Stimulated activated CD4-positive, alpha-beta T cell treated with anti-CD3 and anti-CD28 coated beads, Interleukin-1b, Interleukin-23, amount 100 ng/mL, for 4 hours (primary cell): ENCODE data around the gene GALK1.
"Not testable (repeated sequence)": the region's sequence is repeated elsewhere in the genome, so short reads cannot be mapped to it uniquely, and the experiment has no call there.

Experiments used
- DNase-seq, 2 donors: peaks; one replicate each; pipeline ENCODE4 v3.0.0-alpha.2; 2020; ENCODE audit warnings: low read depth in 2 of 2

GALK1 gene

DNA sequence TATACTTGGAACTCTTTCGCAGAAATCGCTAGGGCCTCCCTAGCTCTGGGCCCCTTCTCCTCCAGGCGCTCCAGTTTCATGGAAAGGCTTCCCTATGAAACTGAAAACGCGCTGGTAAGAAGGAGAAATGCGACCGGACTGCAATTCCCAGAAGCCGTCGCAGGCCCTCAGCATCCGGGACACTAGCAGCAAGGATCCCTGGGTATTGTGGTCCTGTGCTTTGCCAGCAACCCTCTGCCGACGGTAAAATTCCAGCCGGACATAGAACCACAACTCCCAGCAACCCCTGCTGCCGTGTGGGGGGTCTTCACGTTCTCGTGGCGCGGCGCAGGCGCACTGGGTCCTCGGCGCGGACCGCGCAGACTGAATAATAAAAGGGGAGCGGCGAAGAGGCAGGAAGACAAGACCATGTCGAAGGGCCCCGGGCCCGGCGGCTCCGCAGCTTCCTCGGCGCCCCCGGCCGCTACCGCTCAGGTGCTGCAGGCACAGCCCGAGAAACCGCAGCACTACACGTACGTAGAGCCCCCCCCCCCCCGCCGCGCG lies 19.6 kb upstream of the GALK1 start, which contains the start of gene UNK:
UNK (plus strand) TSS at position 334 of the 543 bp plus-strand sequence; CDS start at position 409, 75 bp downstream.
- DNase-seq: peak; percentile 82 to 93

DNA sequence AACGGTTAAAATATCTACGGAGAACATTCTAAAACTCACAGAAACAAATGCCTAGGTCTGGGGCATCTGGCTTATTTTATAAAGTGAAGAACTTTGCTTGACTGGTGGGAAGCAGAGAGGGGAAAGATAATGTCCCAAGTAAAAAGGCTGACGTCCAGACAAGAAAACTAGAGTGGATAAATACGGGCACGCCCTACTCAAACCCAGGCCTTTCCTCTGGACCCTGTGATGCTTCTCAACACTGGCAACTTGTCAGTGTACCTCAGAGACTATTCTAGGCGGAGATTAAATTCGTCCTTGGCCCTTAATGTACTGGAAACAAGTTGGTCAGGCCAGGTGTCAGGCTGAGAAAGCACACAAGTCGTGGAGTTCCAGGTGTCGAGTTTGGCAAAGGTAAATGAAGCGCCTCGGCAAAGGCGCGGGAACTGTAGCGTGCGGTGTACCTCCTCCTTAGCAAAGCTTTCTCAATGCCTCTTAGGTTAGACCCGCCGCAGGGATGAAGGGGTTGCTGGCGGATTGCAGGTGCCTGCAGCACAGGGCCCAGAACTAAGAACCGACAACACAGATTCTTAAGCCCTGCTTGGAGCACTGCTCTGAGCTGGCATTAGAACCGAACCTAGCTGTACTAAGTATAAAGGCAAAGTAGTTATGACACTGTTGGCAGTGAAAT lies 18.9 kb upstream of the GALK1 start:
- no peak for DNase-seq

DNA sequence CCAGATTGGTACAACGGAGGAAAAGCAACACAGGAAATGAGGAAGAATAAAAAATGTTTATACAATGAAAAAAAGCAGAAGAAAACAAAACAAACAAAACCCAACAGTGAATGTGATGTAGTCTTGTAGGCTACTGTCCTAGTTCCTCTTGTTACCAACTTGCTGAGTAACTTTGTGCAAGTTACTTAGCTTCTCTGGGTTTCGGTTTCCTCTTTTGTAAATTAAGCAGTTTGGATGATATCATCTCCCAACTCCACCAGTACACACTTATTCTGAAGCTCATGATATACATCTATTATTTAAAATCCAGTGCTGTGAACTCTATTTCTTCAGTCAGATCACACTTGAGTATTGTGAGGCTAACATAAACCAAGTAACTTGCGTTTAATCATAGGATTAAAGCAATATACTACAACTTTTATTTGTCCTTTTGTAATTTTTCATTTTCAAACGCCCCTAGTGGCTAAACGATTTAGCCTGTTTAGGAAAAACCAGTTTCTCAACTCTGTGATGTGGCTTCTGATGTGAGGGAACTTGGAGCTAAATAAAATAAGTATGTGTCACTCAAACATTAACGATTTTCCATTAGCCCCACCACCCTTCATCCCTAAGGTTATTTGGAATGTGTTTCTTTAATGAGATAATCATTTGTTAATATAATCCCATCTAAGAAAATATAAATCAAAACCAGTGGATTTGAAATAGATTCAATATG lies 18.2 kb upstream of the GALK1 start:
- DNase-seq: no peak

DNA sequence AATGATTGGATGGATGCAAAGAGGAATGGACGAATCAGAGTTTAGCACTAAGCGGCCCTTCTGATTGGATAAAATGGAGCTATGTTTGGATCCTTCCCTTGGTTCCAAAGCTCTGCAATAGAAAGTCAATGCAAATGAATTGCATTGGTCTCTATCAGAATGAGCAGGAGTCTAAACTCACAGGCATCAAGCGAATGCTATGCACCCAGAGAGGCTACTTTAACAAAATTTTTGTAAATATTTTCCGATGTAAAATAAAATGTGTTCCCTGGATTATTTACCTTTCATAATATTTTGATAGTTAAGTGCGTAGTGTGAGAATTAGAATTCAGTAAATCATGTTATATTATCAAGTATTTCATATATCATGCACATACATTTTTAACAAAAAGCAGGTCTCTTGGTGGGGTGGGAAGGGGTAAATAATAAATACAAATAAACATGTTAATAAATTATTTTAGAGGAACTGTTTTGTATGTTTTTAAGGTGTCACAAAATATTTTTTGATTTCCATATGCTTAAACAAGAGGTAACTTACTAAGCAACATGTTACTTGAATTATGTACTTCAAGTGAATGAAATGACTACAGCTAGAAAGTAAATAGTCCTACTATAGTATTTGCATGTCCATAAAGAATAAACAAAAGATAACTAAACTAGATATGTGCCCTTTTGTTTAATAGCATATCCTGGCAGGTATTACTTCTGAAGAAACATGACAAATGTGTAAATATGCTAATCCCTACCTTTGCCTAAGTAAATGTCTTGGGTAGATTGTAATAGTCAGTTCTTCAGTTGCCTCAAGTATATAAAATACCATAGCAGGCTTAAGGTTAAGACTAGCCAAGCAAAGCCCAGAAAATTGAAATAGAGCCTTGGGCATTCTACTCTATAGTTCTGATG lies 15.2 kb upstream of the GALK1 start:
- no peak for DNase-seq

DNA sequence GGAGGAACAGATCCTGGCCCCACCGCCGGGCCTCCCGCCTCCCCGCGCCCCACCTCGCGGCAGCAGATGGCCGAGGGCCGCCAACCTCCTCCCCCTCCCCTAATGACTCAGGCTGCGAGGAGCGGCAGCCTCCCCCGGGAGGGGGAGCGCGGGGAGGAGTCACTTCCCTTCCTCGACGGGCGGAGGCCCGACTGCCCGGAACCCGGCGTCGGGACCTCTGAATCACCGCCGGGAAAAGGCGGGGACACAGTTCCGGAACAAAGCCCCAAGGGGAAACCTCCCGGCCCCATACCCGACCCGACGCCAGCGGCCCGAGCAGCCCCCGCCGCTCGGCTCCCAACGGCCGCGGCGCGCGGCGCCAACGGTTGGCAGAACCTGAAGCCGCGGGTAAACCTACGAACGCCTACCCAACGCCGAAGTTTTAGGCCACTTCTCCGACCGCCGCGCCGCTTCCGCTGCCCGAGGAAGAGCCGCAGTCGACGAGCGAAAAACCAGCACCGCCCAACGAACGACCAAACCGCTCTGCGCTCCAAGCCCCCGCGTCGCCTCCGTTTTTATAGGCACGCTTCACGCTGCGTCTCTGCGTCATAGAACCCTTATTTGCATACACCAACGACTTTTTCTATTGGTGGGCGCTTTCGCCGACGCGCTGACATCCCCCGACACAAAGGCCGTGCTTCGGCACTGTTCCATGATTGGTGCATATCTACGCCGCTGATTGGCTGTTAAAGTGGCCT lies 14.4 kb upstream of the GALK1 start:
- DNase-seq: peak; percentile 88 to 95

DNA sequence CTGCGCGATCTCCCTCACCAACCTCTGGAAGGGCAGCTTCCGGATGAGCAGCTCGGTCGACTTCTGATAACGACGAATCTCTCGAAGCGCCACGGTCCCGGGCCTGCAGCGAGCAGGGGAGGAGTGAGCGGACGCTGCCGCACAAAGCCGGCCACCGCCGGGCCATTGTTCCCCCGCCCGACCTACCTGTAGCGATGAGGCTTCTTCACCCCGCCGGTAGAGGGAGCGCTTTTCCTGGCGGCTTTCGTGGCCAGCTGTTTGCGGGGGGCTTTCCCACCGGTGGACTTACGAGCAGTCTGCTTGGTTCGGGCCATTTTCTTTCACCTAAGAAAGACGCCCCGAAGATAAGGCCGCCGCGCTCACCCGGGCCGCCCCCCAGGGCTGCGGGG lies 13.9 kb upstream of the GALK1 start:
- no peak for DNase-seq

DNA sequence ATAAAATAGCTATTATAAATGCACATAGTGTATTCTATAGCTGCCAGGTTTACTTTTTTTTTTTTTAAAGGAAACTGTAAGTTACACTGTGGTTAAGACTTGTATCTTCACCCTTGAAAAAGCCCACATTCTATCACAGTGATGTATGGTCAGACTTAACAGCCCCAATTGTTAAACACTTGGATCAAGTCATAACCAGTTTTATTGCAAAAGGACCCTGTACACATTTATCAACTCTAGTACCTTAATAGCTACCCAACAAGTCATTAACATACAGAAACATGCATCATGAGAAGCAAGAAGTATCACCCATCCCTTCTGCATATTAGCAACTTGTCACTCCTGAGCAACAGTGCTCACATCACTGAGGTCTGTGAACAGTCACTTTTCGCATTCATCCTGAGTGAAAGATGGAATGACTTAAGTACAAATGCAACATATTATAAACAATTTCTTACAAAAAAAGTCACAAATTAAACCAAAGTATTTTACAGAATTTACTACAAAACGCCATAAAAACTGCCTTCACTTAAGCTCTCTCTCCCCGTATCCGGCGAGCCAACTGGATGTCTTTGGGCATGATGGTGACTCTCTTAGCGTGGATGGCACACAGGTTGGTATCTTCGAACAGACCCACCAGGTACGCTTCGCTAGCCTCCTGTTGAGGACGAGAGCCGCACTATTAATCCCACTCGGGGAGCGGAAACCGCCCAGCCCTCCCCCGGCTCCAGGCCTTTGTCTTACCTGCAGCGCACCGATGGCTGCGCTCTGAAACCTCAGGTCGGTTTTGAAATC lies 13.3 kb upstream of the GALK1 start:
- not testable (repeated sequence) for DNase-seq

DNA sequence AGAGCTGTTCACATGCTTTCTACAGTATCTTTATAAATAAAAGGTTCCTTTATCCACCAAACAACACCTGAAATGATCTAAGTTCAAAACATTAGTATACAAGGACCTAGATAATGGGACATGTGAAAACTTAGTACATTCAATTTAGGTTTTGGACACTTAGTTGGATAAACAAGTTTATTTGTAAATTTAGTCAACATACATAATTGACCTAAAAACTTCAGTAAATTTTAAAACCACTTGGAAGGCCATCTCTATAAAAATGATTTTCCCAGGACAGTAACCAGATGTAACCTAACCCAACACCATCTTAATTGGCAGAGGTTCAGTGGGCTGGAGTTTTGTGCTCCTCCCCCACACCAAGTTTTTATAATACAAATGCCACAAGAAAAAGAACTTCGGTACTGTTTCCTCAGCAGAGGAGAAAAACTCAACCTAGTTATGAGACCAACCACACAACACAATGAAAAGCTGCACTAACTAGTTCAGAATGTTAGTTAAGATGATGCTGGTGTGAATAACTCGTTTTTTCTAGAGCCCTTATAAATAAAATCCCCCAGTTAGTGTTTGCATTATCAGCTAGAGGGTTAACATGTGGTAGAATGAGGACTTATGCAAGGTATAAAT lies 12.4 kb upstream of the GALK1 start:
- no peak for DNase-seq

DNA sequence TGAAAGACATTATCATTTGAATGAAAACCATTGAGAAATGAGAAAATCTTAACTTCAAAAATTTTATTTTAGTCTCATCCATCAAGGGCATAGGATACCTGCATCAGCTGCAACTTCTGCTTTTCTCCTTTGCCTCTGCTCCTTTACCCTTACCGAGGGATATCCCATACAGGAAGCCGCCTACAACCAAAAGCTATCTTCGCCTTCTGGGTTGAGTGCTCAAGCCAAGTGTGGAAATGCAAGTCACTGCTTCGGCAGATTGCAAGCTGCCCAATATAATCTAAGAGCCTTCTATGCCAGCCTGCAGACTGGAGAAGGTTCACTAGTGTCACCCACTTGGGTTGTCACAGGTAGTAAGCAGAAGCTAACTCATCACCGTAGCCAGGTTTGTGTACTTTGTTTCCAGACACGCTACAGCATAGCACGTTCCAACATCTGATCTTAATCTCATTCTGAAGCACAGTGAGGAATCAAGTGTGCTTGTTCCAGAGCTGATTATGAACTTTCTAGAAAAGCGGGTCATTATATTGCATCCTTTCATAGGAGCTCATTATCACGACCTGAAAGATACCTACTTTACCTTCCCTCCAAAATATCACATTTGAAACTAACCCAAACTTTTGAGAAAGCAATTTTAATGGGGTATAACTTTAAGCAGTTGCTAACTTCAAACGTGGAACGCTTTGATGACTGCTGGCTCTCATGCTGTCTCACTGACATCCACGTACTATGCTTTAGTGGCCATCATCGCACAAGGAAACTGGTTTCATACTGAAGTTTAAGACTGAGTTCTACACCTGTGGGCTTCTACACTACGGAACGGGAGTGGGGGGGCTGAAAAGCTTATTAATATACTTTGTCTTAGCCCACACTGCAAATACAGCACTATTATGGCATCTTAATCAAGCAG lies 11.6 kb upstream of the GALK1 start:
- DNase-seq: no peak

DNA sequence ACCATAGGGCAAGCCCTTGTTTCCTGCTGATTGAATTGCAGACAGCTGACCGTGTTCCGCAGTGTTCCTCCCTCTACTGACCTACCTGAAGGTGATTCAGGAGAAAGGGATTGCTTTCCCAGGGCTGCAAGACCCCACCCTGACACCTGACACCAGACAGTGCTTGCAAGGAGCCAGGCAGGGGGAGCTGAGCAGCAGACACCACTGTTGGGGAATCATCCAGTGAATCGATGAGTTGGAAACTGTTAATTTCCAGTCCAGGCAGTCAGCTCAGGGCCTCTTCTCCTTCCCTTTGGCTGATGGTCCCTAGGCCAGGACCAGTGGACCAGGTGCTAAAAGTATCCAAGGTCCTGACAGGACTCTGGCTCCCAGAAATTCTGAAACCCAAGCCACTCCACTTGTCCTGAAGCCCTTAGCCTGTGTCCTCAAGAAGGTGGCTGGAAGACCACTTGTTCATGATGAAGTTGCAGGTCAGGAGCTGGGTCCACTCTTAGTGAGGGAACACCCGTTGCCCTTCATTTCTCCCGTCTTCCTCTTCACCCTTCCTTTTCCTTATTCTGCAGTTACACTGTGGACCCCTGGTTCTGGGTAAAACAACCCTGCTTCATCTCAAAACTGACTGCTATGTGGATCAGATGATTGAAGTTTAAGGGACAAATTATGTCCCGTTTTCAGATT lies 10.1 kb upstream of the GALK1 start:
- no peak for DNase-seq

DNA sequence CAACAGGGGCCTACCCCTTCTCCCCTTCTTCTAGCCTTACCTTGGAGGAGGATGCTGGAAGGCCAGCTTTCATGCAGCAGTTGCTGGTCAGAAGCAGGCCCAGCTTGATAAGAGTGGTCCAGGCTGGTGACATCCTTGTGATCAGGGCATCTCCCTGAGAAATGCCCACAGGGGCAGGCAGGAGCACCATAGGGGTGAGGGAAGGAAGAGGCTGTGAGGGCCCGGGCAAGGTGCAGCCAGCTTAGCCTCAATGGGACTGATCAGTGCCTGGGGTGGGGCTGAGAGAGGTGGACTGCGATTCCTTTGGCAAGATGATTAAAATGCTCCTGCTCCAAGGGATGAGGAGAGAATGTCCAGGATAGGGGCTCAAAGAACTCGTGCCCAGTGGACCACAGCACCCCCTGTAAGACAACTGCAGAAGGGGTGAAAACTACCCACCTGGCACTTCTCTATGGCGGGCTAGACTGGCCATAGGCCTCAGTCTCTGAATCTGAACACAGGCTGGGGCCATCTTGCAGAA lies 9.5 kb upstream of the GALK1 start:
- DNase-seq: no peak

DNA sequence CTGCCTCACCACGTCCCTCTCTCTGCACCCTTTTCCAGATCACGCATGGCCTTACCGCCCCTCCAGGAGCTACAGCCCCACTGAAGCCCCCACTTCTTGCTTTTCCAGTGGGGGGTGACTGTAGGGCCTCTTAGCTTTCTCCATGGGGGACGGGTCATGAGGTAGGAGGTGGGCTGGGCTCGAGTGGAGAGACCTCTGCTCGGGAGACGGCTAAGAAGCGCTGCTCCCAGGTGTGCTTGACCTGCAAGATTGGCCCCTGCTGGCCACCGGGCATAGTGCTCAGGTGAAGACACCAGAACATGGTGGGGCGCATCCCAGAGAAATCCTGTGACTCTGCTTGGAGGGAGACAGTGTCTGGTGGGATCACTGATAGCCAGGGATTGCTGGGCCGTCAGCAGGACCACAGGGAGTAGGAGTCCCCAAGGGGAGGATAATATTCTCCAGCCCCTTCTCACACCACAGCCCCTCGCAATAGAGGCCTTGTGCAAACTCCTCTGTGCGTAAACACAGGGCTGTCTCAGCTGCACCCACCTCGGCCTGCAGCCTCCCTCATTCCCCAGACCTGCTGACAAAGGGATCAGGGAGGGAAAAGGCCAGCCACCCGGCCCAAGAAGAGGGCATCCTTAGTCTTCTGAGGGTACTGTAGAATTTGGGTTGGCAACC lies 8.9 kb upstream of the GALK1 start:
- DNase-seq: no peak

DNA sequence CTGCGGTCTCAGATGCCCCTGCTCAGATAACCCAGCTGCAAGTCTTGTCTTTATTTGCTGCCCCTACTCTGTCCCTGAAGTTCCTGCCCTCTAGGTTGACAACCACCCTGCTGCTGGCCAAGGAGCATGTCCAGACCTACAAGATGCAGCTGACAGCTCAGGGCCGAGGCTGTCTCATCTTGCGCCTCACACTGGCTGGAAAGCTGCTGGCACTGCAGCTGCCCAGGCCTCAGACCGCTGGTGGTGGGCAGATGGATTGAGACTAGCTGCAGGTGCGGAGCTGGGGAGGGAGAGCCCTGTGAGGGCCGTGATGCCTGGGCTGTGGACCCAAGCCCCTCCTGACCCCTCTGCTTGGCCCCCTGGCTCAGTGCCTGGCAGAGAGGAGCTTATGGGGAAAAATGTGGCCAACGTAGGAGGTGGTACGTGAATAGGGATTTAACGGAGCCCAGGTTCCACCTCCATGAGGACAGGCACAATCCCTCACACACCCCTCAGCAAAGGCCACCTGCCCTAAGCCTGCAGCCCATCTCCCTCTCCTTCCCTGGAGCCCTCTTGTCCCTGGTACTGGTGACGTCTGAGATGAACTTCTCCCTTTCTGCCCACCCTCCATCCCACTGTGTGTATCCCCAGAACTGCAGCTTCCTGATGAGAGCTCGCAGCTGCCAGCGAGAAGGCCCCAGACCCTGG lies 8.3 kb upstream of the GALK1 start:
- DNase-seq: no peak

DNA sequence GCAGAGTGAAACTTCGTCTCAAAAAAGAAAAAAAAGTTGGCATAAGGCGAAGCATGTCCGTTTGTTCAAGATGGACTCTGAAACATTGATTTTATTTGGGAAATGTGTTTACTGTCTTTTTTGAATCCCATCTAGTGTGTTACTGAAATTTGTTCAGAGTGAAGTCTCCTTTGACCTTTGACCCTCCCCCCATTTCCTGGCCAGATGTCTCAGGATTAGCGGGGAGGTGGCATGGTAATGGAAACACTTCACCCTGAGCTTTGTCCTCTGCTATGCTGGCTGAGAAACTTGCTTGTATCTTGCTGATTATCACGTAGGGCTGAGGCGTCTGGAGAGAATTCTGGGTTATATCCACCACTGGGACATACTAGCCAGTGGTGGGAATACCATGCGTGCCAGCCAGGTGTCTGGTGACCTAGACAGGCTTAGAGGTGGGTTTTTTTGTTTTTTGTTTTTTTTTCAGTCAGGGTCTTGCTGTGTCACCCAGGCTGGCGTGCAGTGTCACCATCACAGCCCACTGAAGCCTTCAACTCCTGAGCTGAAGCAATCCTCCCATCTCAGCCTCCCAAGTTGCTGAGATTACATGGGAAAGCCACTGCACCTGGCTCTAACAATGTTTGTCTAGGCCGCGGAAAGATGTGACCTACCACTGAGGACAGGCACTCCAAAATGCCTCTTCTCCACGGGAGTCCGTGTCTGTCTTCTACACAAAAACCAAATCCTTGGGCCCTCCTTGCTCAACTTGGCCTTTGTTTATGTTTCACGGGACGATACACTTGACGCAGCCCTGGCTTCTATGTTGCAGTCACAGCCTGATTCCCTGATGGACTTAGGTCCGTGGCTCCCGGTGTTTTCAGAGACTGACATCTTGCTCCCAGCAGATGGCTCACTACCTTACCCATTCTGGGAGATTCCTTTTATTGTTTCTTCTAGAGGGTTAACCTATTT lies 6.6 kb upstream of the GALK1 start:
- DNase-seq: no peak

DNA sequence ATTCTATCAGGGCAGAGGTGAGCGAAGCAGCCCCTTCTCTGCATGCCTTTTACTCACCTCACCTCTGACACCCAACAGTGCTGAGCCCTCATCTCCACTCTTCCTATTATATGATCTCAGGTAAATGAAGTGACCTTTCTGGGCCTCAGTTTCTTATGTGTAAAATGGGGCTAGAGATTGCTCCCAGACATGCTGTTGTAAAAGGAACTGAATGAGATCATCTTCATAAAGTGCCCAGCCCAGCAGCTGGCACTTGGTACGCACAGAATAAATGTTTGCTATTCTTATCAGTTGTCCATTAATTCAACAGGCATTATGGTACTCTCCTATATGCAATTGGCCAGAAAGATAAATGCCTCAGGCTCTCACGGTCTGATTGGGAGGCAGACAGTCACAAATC lies 4.5 kb upstream of the GALK1 start:
- no peak for DNase-seq

DNA sequence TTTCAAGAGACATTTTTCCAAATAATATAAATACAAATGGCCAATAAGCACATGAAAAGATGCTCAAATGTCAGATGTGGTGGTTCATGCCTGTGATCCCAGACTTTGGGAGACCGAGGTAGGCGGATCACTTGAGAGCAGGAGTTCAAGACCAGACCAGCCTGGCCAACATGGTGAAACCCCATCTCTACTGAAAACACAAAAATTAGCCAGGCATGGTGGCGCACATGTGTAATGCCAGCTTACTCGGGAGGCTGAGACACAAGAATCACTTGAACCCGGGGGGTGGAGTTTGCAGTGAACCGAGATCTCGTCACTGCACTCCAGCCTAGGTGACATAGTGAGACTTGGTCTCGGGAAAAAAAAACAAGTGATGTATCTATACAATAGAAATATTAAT lies 2.9 kb upstream of the GALK1 start:
- no peak for DNase-seq
